CD4-positive, alpha-beta T cell treated with Interleukin-15 for 1 hour (primary cell): Measurements from ENCODE around the gene ARFIP1.

Experiments used
- DNase-seq: peaks from one replicate; pipeline ENCODE4 v3.0.0-alpha.2; 2020

Gene ARFIP1

GRCh38 chr4:152942346-152942745 lies 162.6 kb downstream of the ARFIP1 start:
- no peak for DNase-seq

GRCh38 chr4:152943672-152944071 lies 163.9 kb downstream of the ARFIP1 start:
- DNase-seq = no peak

- no peak for DNase-seq
These were observed 165.0 kb downstream of the ARFIP1 start for GRCh38 chr4:152944666-152945320.

GRCh38 chr4:152945639-152946038 lies 165.9 kb downstream of the ARFIP1 start:
- DNase-seq = no peak

- no peak for DNase-seq
These were observed 166.7 kb downstream of the ARFIP1 start for GRCh38 chr4:152946446-152946845.

- no peak for DNase-seq
These were observed 167.6 kb downstream of the ARFIP1 start for GRCh38 chr4:152947311-152947710.

GRCh38 chr4:152949930-152950329 lies 170.2 kb downstream of the ARFIP1 start:
- no peak for DNase-seq

- no peak for DNase-seq
These were observed 170.9 kb downstream of the ARFIP1 start for GRCh38 chr4:152950402-152951274.

GRCh38 chr4:152951348-152951747 lies 171.6 kb downstream of the ARFIP1 start:
- DNase-seq = no peak

- DNase-seq = no peak
These were observed 173.8 kb downstream of the ARFIP1 start for GRCh38 chr4:152953514-152953913.

GRCh38 chr4:152954741-152955140 lies 175.0 kb downstream of the ARFIP1 start:
- DNase-seq = no peak

- no peak for DNase-seq
These were observed 176.4 kb downstream of the ARFIP1 start for GRCh38 chr4:152956147-152956546.

GRCh38 chr4:152956650-152957436 lies 177.1 kb downstream of the ARFIP1 start:
- DNase-seq = no peak

- no peak for DNase-seq
These were observed 177.8 kb downstream of the ARFIP1 start for GRCh38 chr4:152957437-152958171.

- no peak for DNase-seq
These were observed 179.3 kb downstream of the ARFIP1 start for GRCh38 chr4:152959080-152959479.

GRCh38 chr4:152960082-152960481 lies 180.3 kb downstream of the ARFIP1 start:
- DNase-seq = no peak

GRCh38 chr4:152961014-152961772 lies 181.4 kb downstream of the ARFIP1 start:
- no peak for DNase-seq

- DNase-seq = no peak
These were observed 182.0 kb downstream of the ARFIP1 start for GRCh38 chr4:152961773-152962115.
